Cardiac muscle cell (in vitro differentiated cells and primary cell): ENCODE results near the gene DUSP9. TPM values are rescaled to one million over a fixed set of nuclear protein-coding genes. Genes with fewer than 3 reads are reported as not detected.

Experiments used
- DNase-seq, 2 donors: peaks; one replicate each; pipeline versions ENCODE4 v3.0.0 to v3.0.0-alpha.2; 2010 to 2017; ENCODE audit warnings: low read depth in 1 of 2, low spot score in 1 of 2
- H3K27ac ChIP-seq: fragments of 200-600 bp; sonication (generic); 2 replicates; pipeline ENCODE4 v1.5.1; 2016
- H3K27me3 ChIP-seq: fragments of 200-600 bp; sonication (generic); 2 replicates; pipeline ENCODE4 v1.6.0; 2016; ENCODE audit warnings: control low read depth
- H3K36me3 ChIP-seq: fragments of 200-600 bp; sonication (generic); 2 replicates; pipeline ENCODE4 v1.5.1; 2016; ENCODE audit warnings: control low read depth
- H3K4me1 ChIP-seq: fragments of 200-600 bp; sonication (generic); 2 replicates; pipeline ENCODE4 v1.8.1; 2017; ENCODE audit warnings: low read depth, mild to moderate bottlenecking, mixed run types
- H3K4me3 ChIP-seq: fragments of 200-600 bp; sonication (generic); 2 replicates; pipeline ENCODE4 v1.5.1; 2016; ENCODE audit warnings: mild to moderate bottlenecking
- H3K9me3 ChIP-seq: fragments of 200-600 bp; sonication (generic); 2 replicates; pipeline ENCODE4 v1.5.1; 2017; ENCODE audit warnings: low read depth, mild to moderate bottlenecking, control low read depth
- CTCF ChIP-seq: IDR thresholded peaks from 2 replicates; pipeline ENCODE4 v1.5.1; 2012; ENCODE audit warnings: low read depth, mild to moderate bottlenecking, low read length
- polyA plus RNA-seq: library from polyadenylated mRNA; unstranded; fragments of >200 nt; fragmentation: Nextera tagmentation; extraction: Ambion mirVana; gene quantifications from 2 replicates; pipeline ENCODE4 v1.2.1, GENCODE V29; 2016
- total RNA-seq: library from RNA; depleted of rRNA; stranded (reverse); fragments of >200 nt; gene quantifications from 2 replicates; pipeline ENCODE4 v1.2.3, GENCODE V29; 2016

DUSP9 gene
- total and polyA plus RNA-seq, 2 experiments from 2014 or later = 6.8 to 8.7 TPM

GRCh38 chrX:153669901-153670731 is 23.1 kb downstream of the DUSP9 start:
- Histone ChIP-seq H3K9me3 (no peaks in the 10 kb centered on the region), H3K27me3 (no peaks in the 10 kb centered on the region), H3K27ac (no peak overlapping the region), H3K36me3 (no peaks in the 10 kb centered on the region), H3K4me3 (no peak overlapping the region), H3K4me1 (no peaks in the 10 kb centered on the region)
- no peak for DNase-seq
- no peak for TF ChIP-seq CTCF

GRCh38 chrX:153670748-153671588 is 24.0 kb downstream of the DUSP9 start:
- Histone ChIP-seq H3K36me3 (no peaks in the 10 kb centered on the region), H3K4me1 (no peaks in the 10 kb centered on the region), H3K27ac (no peak overlapping the region), H3K9me3 (no peaks in the 10 kb centered on the region), H3K27me3 (no peaks in the 10 kb centered on the region), H3K4me3 (no peak overlapping the region)
- no peak for DNase-seq
- no peak for TF ChIP-seq CTCF

GRCh38 chrX:153671589-153672530 is 24.9 kb downstream of the DUSP9 start:
- Histone ChIP-seq H3K36me3 (no peaks in the 10 kb centered on the region), H3K4me3 (no peak overlapping the region), H3K4me1 (no peaks in the 10 kb centered on the region), H3K27me3 (no peaks in the 10 kb centered on the region), H3K27ac (no peak overlapping the region), H3K9me3 (no peaks in the 10 kb centered on the region)
- TF ChIP-seq CTCF = no peak
- no peak for DNase-seq

- TF ChIP-seq CTCF = no peak
- Histone ChIP-seq H3K9me3 (no peaks in the 10 kb centered on the region), H3K27me3 (no peaks in the 10 kb centered on the region), H3K4me1 (no peaks in the 10 kb centered on the region), H3K4me3 (no peak overlapping the region), H3K36me3 (no peaks in the 10 kb centered on the region), H3K27ac (no peak overlapping the region)
- DNase-seq = peak in 1 of 2 donors; percentile 28
Observed at GRCh38 chrX:153672531-153673427, 25.8 kb downstream of the DUSP9 start.
